ENCODE data around the gene ANO2. TPM values are rescaled to one million over a fixed set of nuclear protein-coding genes. Genes with fewer than 3 reads are reported as not detected.

Gene ANO2
- total and polyA plus RNA-seq, 2 experiments from 2014 or later = 2.3 to 4.6 TPM

GRCh38 chr12:5900076-5900475, 45.0 kb downstream of the ANO2 start:
- ATAC-seq = no peak
- H3F3A ChIP-seq (replicated peaks; ENCODE audit: low read depth) = no peaks in the 10 kb centered on the region

More at GRCh38 chr12:5900076-5900475, 45.0 kb downstream of the ANO2 start:
- H3K27me3 Mint-ChIP-seq (ENCODE audit: insufficient read depth, low read depth, poor library complexity) = no peaks in the 10 kb centered on the region
- H3K4me3 ChIP-seq = no peak overlapping the region
- no peak overlapping the region for H3K27ac Mint-ChIP-seq
- H3K4me3 Mint-ChIP-seq = no peak overlapping the region
- no peak for DNase-seq (ENCODE audit: low spot score)
- no peaks in the 10 kb centered on the region for H4K20me1 ChIP-seq (replicated peaks; ENCODE audit: insufficient read depth)
- H3K79me2 ChIP-seq (replicated peaks; ENCODE audit: insufficient read depth) = no peaks in the 10 kb centered on the region
- 0 out of 3 replicates have a peak, but pooled peaks cover 2% of the 10 kb centered on the region for H3K36me3 Mint-ChIP-seq (ENCODE audit: low read depth)
- TF ChIP-seq STAT1 (IDR thresholded peaks at IDR 0.05; ENCODE audit: unreplicated experiment) (no peak), JUNB (IDR thresholded peaks at IDR 0.05; ENCODE audit: unreplicated experiment) (no peak), CREB1 (CRISPR knock-in tag; IDR thresholded peaks at IDR 0.05; ENCODE audit: low read depth) (no peak), NANOG (IDR thresholded peaks at IDR 0.05; ENCODE audit: borderline replicate concordance) (no peak), ZNF331 (CRISPR knock-in tag; IDR thresholded peaks at IDR 0.05; ENCODE audit: low read depth) (no peak), CTCF (conservative IDR thresholded peaks at IDR 0.05; ENCODE audit: low read depth in 2 of 2) (no peak), ZNF462 (CRISPR knock-in tag; IDR thresholded peaks at IDR 0.05) (no peak)
- TF ChIP-seq, protein P1, sequence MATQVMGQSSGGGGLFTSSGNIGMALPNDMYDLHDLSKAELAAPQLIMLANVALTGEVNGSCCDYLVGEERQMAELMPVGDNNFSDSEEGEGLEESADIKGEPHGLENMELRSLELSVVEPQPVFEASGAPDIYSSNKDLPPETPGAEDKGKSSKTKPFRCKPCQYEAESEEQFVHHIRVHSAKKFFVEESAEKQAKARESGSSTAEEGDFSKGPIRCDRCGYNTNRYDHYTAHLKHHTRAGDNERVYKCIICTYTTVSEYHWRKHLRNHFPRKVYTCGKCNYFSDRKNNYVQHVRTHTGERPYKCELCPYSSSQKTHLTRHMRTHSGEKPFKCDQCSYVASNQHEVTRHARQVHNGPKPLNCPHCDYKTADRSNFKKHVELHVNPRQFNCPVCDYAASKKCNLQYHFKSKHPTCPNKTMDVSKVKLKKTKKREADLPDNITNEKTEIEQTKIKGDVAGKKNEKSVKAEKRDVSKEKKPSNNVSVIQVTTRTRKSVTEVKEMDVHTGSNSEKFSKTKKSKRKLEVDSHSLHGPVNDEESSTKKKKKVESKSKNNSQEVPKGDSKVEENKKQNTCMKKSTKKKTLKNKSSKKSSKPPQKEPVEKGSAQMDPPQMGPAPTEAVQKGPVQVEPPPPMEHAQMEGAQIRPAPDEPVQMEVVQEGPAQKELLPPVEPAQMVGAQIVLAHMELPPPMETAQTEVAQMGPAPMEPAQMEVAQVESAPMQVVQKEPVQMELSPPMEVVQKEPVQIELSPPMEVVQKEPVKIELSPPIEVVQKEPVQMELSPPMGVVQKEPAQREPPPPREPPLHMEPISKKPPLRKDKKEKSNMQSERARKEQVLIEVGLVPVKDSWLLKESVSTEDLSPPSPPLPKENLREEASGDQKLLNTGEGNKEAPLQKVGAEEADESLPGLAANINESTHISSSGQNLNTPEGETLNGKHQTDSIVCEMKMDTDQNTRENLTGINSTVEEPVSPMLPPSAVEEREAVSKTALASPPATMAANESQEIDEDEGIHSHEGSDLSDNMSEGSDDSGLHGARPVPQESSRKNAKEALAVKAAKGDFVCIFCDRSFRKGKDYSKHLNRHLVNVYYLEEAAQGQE (IDR thresholded peaks at IDR 0.05; ENCODE audit: unreplicated experiment) = no peak
- H3K4me1 Mint-ChIP-seq = peaks cover 12% of the 10 kb centered on the region
- H3K4me2 ChIP-seq = no peak overlapping the region
- no peaks in the 10 kb centered on the region for H3K27me3 ChIP-seq (ENCODE audit: insufficient read depth)
- peaks cover 3% of the 10 kb centered on the region; the same call in 1 of the 3 replicates for H3K9me3 Mint-ChIP-seq
- H2AFZ ChIP-seq = no peak overlapping the region
- no peaks in the 10 kb centered on the region for H3K4me1 ChIP-seq (ENCODE audit: insufficient read depth)
- H3K36me3 ChIP-seq (ENCODE audit: insufficient read depth) = no peaks in the 10 kb centered on the region
- 0 out of 2 replicates have a peak, but pooled peaks cover 7% of the 10 kb centered on the region for H3K9me2 ChIP-seq (ENCODE audit: insufficient read depth)
- no peak overlapping the region for H3K27ac ChIP-seq (ENCODE audit: low read depth)

Measured in GM23338 (cell line).